AG09319 (cell line): Measurements from ENCODE around the gene RB1.

Experiments
- DNase-seq: peaks from one replicate; pipeline ENCODE4 v3.0.0-alpha.2; 2010; ENCODE audit warnings: low read depth; ENCODE audit errors: extremely low read depth
- TF ChIP-seq, protein P1 (sequence below): IDR thresholded peaks from 2 replicates; pipeline ENCODE4 v1.5.1; 2011; ENCODE audit warnings: low read depth, mild to moderate bottlenecking, inconsistent platforms, low read length, moderate library complexity

The RB1 gene

DNA sequence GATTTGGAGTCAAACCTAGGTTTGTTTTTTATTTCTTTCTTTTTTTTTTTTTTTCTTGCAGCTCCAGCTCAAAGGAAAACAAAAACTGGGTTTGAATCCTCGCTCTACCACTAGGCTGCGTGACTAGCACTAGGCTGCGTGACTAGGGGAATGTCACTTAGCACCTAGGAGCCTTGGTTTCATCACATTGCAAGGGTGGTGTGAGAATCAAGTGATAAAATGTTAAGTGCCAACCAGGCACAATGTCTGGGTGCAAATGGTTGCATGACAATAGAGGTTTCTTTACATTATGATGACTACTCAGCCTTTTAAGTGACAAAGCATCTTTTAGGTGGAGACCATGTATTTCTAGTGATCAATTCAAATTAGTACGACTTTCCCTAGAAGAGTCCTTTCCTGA is 201.5 kb downstream of the RB1 start:
- TF ChIP-seq, protein P1, sequence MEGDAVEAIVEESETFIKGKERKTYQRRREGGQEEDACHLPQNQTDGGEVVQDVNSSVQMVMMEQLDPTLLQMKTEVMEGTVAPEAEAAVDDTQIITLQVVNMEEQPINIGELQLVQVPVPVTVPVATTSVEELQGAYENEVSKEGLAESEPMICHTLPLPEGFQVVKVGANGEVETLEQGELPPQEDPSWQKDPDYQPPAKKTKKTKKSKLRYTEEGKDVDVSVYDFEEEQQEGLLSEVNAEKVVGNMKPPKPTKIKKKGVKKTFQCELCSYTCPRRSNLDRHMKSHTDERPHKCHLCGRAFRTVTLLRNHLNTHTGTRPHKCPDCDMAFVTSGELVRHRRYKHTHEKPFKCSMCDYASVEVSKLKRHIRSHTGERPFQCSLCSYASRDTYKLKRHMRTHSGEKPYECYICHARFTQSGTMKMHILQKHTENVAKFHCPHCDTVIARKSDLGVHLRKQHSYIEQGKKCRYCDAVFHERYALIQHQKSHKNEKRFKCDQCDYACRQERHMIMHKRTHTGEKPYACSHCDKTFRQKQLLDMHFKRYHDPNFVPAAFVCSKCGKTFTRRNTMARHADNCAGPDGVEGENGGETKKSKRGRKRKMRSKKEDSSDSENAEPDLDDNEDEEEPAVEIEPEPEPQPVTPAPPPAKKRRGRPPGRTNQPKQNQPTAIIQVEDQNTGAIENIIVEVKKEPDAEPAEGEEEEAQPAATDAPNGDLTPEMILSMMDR: no peak
- no peak for DNase-seq

DNA sequence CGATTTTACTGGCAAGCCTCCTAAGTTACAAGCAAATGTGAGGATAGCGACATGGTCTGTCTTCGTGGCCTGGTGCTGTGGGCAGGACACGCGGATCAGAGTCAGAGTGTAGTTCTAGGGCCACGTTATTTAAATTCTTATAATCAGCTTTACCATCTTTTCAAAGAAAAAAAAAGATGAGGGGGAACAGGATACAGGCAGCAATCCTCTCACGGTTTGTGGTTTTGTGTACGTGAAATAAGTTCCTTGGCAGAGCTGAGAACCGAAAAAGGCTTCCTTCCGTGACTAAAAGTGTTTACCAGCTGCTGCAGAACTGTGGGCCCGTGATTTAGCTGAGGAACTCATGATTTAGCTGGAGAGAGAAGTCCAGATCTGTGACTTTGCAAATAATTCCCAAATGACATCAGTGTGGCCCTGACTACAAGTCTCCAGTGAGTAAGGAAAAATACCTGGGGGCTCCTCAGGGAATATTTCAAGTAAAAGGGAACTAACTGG is 202.1 kb downstream of the RB1 start:
- TF ChIP-seq, protein P1: no peak
- peak; percentile 75 for DNase-seq

DNA sequence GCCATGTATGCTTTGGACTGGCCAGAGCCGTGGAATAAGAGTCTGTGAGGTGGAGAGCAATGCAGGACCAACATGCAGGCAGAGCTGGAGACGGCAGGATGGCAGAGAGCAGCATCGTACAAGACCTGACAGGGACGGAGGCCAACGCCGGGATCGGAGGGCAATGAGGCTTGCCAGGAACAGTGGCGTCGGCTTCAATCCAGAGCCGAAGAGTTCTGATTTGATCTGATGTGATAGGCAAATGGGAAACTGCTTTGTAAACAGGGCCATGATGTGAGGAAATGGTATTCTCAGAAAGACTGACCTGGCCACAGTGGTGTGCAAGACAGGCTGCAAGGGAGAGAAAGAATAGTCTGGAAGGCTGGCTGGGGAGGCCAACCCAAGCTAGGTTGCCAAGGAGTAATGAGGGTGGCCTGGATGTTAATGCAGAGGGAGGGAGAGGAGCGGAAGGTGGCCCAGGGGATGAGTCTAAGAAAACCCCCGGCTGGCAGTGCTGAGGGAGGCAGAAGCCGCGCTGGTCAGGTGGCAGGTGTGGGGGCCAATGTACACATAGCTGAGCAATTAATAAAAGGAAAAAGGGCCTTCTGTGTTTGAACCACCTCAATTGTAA is 202.6 kb downstream of the RB1 start:
- TF ChIP-seq, protein P1: no peak
- DNase-seq: no peak

DNA sequence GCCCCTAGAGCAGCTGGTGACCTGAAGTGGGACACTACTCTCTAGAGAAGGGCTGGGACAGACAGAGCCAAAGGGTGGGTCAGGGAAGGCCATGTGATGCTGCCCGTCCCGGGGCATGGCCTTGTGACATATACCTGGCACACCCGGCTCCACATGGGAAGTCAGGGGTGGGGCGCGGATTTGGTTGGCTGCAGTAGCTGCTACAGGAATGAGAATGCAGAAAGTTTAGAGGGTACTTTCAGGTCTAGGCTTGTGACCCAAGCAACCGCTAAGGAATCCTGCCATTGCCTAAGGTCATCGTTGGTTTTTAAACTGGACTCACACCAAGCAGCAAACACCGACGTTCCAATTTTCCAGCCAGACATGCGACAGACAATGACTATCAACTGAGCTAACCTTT is 203.5 kb downstream of the RB1 start:
- no peak for DNase-seq
- TF ChIP-seq, protein P1: no peak

DNA sequence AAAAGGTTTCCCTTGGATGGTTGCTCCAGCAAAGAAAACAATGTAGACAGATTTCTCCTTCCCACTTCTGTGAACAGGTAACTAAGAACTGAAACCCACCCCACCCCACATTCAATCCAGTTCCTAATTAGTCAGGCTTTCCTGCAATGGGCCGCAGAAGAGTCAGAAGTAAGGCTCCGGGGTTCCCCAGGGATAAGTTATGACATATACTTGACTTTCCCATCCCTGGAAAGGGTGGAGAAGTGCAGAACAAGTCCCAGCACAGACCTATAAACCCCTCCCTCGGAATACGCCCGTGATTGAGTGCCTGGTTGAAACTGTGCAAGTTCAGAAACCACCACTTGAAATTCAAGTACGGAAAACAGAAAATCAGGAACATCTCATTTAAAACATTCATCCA is 204.5 kb downstream of the RB1 start:
- TF ChIP-seq, protein P1: no peak

DNA sequence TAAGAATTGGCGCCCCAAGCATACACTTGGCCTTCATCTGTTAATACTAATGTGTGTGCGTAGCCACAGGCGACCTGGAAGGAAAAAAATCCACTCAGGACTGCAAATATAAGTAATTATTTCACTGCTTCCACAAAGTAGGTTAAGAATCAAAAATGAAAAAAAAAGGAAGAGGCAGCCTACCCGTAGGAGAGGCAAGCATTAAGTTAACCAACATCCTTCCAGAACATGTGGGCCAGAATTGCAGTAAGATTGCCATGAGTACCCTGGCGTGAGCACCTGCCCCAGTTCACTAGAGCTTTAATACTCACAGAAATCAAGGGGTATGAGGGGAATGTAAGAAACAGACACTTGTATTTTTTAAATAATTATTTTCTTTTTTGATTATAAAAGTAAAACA is 207.1 kb downstream of the RB1 start:
- TF ChIP-seq, protein P1: no peak
- DNase-seq: no peak

More for the DNA sequence above, 204.5 kb downstream of the RB1 start:
- no peak for DNase-seq

DNA sequence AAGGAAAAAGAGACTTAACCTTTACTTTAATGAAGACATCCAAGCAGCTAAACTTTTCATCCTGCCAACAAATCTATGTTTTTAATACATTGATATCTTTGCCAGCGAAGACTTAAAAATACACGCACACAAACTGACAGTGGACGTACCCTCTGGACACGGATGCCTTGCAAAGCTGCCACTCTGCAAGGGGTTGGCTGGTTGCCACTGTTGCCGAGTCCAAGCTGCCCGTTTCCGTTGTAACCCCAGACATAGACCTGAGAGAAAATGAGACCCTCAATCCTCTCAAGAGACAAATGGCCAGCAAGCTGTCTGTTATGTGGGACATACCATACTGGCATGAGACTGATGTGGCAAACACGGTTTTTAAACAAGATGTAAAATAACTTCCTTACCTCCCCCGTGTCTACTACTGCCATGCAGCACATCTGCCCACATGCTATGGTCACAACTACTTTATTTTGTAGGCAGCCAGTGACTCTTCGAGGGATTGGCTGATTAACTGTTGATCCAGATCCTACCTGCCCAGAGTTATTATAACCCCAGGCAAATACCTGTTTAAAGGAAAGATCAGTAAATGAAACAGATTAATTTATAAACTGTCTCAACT is 208.2 kb downstream of the RB1 start:
- DNase-seq: no peak
- TF ChIP-seq, protein P1: no peak
